Astrocyte (in vitro differentiated cells and primary cell): ENCODE measurements around the gene ERGIC2. TPM values are rescaled to one million over a fixed set of nuclear protein-coding genes. Genes with fewer than 3 reads are reported as not detected.

Source experiments
- DNase-seq: peaks from one replicate; pipeline ENCODE4 v3.0.0-alpha.2; 2010; ENCODE audit warnings: low read depth
- FAIRE-seq: peaks from 2 replicates; lab custom pipeline; 2011; peaks lifted over from hg19 to GRCh38; lab: Jason Lieb, UNC
- H2AFZ ChIP-seq: 2 replicates; pipeline ENCODE4 v1.6.0; 2012; ENCODE audit warnings: low read depth, low read length, inconsistent platforms
- H3K27ac ChIP-seq: 2 replicates; pipeline ENCODE4 v1.5.1; 2011; ENCODE audit warnings: low read depth, low read length, inconsistent platforms
- H3K27me3 ChIP-seq: 2 replicates; pipeline ENCODE4 v1.6.0; 2011; ENCODE audit warnings: low read length, inconsistent platforms; ENCODE audit not compliant: insufficient read depth
- H3K36me3 ChIP-seq: 2 replicates; pipeline ENCODE4 v1.5.1; 2011; ENCODE audit warnings: low read length, inconsistent platforms; ENCODE audit not compliant: insufficient read depth
- H3K4me1 ChIP-seq: 2 replicates; pipeline ENCODE4 v1.5.1; 2011; ENCODE audit warnings: low read length, inconsistent platforms; ENCODE audit not compliant: insufficient read depth
- H3K4me2 ChIP-seq: 2 replicates; pipeline ENCODE4 v1.6.0; 2012; ENCODE audit warnings: low read length, inconsistent platforms
- H3K4me3 ChIP-seq: 2 replicates; pipeline ENCODE4 v1.5.1; 2011; ENCODE audit warnings: low read depth, mild to moderate bottlenecking, low read length, inconsistent platforms; ENCODE audit not compliant: insufficient read depth
- H3K79me2 ChIP-seq: 2 replicates; pipeline ENCODE4 v1.6.0; 2012; ENCODE audit warnings: mild to moderate bottlenecking, low read length, inconsistent platforms; ENCODE audit not compliant: insufficient read depth
- H3K9ac ChIP-seq: 2 replicates; pipeline ENCODE4 v1.6.0; 2012; ENCODE audit warnings: mild to moderate bottlenecking, low read length, inconsistent platforms
- H3K9me3 ChIP-seq: 2 replicates; pipeline ENCODE4 v1.5.1; 2012; ENCODE audit warnings: low read depth, mild to moderate bottlenecking, low read length, inconsistent platforms; ENCODE audit not compliant: insufficient read depth
- H4K20me1 ChIP-seq: 2 replicates; pipeline ENCODE4 v1.6.0; 2012; ENCODE audit warnings: low read length, inconsistent platforms; ENCODE audit not compliant: insufficient read depth
- H3K27ac Mint-ChIP-seq: one replicate; pipeline ENCODE4 v1.8.0; 2021; ENCODE audit warnings: mild to moderate bottlenecking, mixed read lengths; ENCODE audit not compliant: unreplicated experiment
- H3K27me3 Mint-ChIP-seq: one replicate; pipeline ENCODE4 v1.8.0; 2021; ENCODE audit warnings: low read depth, mixed read lengths; ENCODE audit not compliant: unreplicated experiment
- H3K36me3 Mint-ChIP-seq: one replicate; pipeline ENCODE4 v1.8.0; 2021; ENCODE audit warnings: low read depth, mixed read lengths; ENCODE audit not compliant: unreplicated experiment
- H3K4me1 Mint-ChIP-seq: one replicate; pipeline ENCODE4 v1.8.0; 2021; ENCODE audit warnings: low read depth, mixed read lengths; ENCODE audit not compliant: unreplicated experiment
- H3K4me3 Mint-ChIP-seq: one replicate; pipeline ENCODE4 v1.8.0; 2021; ENCODE audit warnings: mild to moderate bottlenecking, moderate library complexity, mixed read lengths; ENCODE audit not compliant: unreplicated experiment
- H3K9me3 Mint-ChIP-seq: one replicate; pipeline ENCODE4 v1.8.0; 2021; ENCODE audit warnings: mild to moderate bottlenecking, mixed read lengths; ENCODE audit not compliant: unreplicated experiment
- EZH2 ChIP-seq: IDR thresholded peaks from 2 replicates; pipeline ENCODE4 v1.6.1; 2012; ENCODE audit warnings: mild to moderate bottlenecking, low read length, inconsistent platforms; ENCODE audit not compliant: insufficient read depth
- total RNA-seq: library from RNA; stranded (reverse); gene quantifications from 2 replicates; pipeline ENCODE4 v1.2.1, GENCODE V29; 2021
- TF ChIP-seq, protein P1 (sequence below): IDR thresholded peaks from 2 replicates; pipeline ENCODE4 v1.5.1; 2011; ENCODE audit warnings: low read depth, mild to moderate bottlenecking, inconsistent platforms, low read length, moderate library complexity; ENCODE audit not compliant: insufficient read depth

Gene ERGIC2
- total RNA-seq, 1 donor from 2014 or later: 81.5 TPM

DNA sequence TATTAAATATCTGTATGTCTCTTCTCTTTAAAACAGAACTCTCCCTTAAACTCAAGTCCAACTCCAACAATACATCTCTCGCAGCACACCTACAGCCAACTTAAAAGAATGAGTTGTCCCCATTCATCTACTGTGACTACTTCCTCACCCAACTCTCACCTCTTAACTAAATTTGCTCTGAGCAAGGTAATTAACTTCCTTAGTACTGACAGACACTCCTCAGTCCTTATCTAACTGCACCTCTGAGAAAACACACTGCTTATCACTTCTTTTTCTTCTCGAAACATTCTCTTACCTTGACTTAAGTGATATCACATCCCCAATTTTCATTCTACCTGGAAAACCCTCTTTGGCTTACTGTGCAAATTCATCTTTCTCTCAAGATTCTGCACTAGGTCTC, 7.0 kb downstream of the ERGIC2 start:
- no peak overlapping the region for H3K27ac Mint-ChIP-seq
- H3K9me3 Mint-ChIP-seq: no peaks in the 10 kb centered on the region
- H3K4me2 ChIP-seq: no peak overlapping the region
- H3K79me2 ChIP-seq: peaks cover 73% of the 10 kb centered on the region
- no peaks in the 10 kb centered on the region for H3K9me3 ChIP-seq
- H3K36me3 ChIP-seq: peaks cover 8% of the 10 kb centered on the region
- H3K4me1 Mint-ChIP-seq: peaks cover 5% of the 10 kb centered on the region
- no peak overlapping the region for H2AFZ ChIP-seq
- no peak overlapping the region for H3K9ac ChIP-seq
- H4K20me1 ChIP-seq: peaks cover 29% of the 10 kb centered on the region
- DNase-seq (no peak), FAIRE-seq (no peak)
- H3K4me3 Mint-ChIP-seq: no peak overlapping the region
- H3K27me3 Mint-ChIP-seq: no peaks in the 10 kb centered on the region
- H3K36me3 Mint-ChIP-seq: peaks cover 4% of the 10 kb centered on the region
- no peaks in the 10 kb centered on the region for H3K27me3 ChIP-seq
- H3K4me3 ChIP-seq: no peak overlapping the region
- TF ChIP-seq EZH2: no peak
- TF ChIP-seq, protein P1, sequence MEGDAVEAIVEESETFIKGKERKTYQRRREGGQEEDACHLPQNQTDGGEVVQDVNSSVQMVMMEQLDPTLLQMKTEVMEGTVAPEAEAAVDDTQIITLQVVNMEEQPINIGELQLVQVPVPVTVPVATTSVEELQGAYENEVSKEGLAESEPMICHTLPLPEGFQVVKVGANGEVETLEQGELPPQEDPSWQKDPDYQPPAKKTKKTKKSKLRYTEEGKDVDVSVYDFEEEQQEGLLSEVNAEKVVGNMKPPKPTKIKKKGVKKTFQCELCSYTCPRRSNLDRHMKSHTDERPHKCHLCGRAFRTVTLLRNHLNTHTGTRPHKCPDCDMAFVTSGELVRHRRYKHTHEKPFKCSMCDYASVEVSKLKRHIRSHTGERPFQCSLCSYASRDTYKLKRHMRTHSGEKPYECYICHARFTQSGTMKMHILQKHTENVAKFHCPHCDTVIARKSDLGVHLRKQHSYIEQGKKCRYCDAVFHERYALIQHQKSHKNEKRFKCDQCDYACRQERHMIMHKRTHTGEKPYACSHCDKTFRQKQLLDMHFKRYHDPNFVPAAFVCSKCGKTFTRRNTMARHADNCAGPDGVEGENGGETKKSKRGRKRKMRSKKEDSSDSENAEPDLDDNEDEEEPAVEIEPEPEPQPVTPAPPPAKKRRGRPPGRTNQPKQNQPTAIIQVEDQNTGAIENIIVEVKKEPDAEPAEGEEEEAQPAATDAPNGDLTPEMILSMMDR: no peak
- no peak overlapping the region for H3K27ac ChIP-seq
- no peaks in the 10 kb centered on the region for H3K4me1 ChIP-seq

DNA sequence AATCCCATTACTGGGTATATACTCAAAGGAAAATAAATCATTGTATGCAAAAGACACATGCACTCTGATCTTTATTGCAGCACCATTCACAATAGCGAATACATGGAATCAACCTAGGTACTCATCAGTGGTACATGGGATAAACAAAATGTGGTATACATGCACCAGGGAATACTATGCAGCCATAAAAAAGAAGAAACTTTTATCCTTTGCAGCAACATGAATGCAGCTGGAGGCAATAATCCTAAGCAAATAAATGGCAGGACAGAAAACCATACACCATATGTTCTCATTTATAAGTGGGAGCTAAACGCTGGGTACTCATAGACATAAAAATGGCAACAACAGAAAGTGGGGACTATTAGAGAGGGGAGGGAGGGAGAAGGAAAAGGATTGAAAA, 15.9 kb downstream of the ERGIC2 start:
- peaks cover 23% of the 10 kb centered on the region for H3K36me3 ChIP-seq

DNA sequence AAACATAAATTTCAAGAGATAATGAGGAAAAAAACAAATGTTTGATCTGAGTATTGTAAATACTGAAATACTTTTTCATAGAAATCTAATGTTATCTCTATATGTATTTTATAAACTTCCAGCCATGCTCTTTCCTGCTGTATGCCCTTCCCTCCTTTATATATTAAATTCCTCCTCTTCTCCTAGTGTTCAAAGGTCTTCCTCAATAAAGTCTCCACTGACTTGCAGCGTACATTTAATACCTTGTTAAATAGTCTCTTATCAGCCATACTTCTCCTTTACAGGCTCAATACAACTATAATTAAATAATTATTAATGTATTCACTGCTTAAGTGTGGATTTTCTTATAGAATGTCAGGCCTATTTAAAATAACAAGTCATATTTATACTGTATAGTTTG, 26.0 kb downstream of the ERGIC2 start:
- Mint-ChIP-seq H3K4me3 (no peak overlapping the region), H3K4me1 (no peaks in the 10 kb centered on the region), H3K9me3 (no peaks in the 10 kb centered on the region), H3K27ac (no peak overlapping the region), H3K36me3 (no peaks in the 10 kb centered on the region), H3K27me3 (no peaks in the 10 kb centered on the region)
- H3K4me3 ChIP-seq: no peak overlapping the region
- TF ChIP-seq, protein P1: no peak
- TF ChIP-seq EZH2: no peak
- H3K36me3 ChIP-seq: peaks cover 9% of the 10 kb centered on the region
- no peaks in the 10 kb centered on the region for H3K79me2 ChIP-seq
- no peak overlapping the region for H2AFZ ChIP-seq
- H3K4me2 ChIP-seq: no peak overlapping the region
- no peak overlapping the region for H3K9ac ChIP-seq
- H3K9me3 ChIP-seq: no peaks in the 10 kb centered on the region
- no peak for FAIRE-seq
- H3K27me3 ChIP-seq: no peaks in the 10 kb centered on the region
- no peaks in the 10 kb centered on the region for H3K4me1 ChIP-seq
- no peaks in the 10 kb centered on the region for H4K20me1 ChIP-seq
- no peak overlapping the region for H3K27ac ChIP-seq
- DNase-seq: no peak

More for the DNA sequence above, 15.9 kb downstream of the ERGIC2 start:
- no peaks in the 10 kb centered on the region for H3K27me3 Mint-ChIP-seq
- Histone ChIP-seq H3K9ac (no peak overlapping the region), H3K4me1 (no peaks in the 10 kb centered on the region), H3K27me3 (no peaks in the 10 kb centered on the region), H3K79me2 (peaks cover 12% of the 10 kb centered on the region), H3K4me3 (no peak overlapping the region), H3K27ac (no peak overlapping the region), H3K9me3 (no peaks in the 10 kb centered on the region), H2AFZ (no peak overlapping the region), H3K4me2 (no peak overlapping the region), H4K20me1 (peaks cover 9% of the 10 kb centered on the region)
- H3K4me1 Mint-ChIP-seq: no peaks in the 10 kb centered on the region
- DNase-seq (no peak), FAIRE-seq (no peak)
- H3K4me3 Mint-ChIP-seq: no peak overlapping the region
- no peak overlapping the region for H3K27ac Mint-ChIP-seq
- no peaks in the 10 kb centered on the region for H3K9me3 Mint-ChIP-seq
- TF ChIP-seq EZH2: no peak
- TF ChIP-seq, protein P1: no peak
- H3K36me3 Mint-ChIP-seq: peaks cover 7% of the 10 kb centered on the region
